ENCODE results near the gene SSTR4.

- no peak for TF ChIP-seq SKI (IDR thresholded peaks at IDR 0.05; ENCODE audit: partially characterized antibody)
- TF ChIP-seq THAP8 (CRISPR knock-in tag; IDR thresholded peaks at IDR 0.05; ENCODE audit: borderline replicate concordance), result no peak
- no peak for TF ChIP-seq BRCA1 (CRISPR knock-in tag; IDR thresholded peaks at IDR 0.05)
- no peak for TF ChIP-seq MTA3 (CRISPR knock-in tag; IDR thresholded peaks at IDR 0.05)
- TF ChIP-seq ZSCAN25 (CRISPR knock-in tag; IDR thresholded peaks at IDR 0.05), result no peak
- TF ChIP-seq FIP1L1 (IDR thresholded peaks at IDR 0.05; ENCODE audit: borderline replicate concordance, insufficient read depth, low read depth, low read length), result no peak
Observed at GRCh38 chr20:23039136-23039875, 4.2 kb downstream of the SSTR4 start.

All from HepG2 (cell line).